ENCODE measurements around the gene C12orf56. TPM values are rescaled to one million over a fixed set of nuclear protein-coding genes. Genes with fewer than 3 reads are reported as not detected.

C12orf56 gene
- total RNA-seq, 2 experiments from 2014 or later, result not detected

DNA sequence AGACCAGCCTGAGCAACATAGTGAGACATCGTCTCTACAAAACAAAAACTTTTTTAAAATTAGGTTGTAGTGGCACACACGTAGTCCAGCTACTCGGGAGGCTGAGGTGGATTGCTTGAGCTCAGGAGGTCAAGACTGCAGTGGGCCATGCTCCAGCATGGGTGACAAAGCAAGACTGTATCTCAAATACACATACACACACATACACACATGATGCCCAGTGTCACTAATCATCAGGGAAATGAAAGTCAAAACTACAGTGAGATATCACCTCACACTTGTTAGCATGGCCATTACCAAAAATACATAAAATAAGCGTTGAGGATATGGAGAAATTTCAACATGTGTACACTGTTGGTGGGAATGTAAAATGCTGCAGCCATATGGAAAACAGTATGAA, 135.3 kb downstream of the C12orf56 start:
- no peaks in the 10 kb centered on the region for H3K9me3 Mint-ChIP-seq
- no peak for DNase-seq
- H3K27ac Mint-ChIP-seq, result no peak overlapping the region
- H3K27me3 Mint-ChIP-seq, result no peaks in the 10 kb centered on the region
- H3K4me3 Mint-ChIP-seq, result no peak overlapping the region
- no peaks in the 10 kb centered on the region for H3K4me1 Mint-ChIP-seq
- H3K36me3 Mint-ChIP-seq, result no peaks in the 10 kb centered on the region

DNA sequence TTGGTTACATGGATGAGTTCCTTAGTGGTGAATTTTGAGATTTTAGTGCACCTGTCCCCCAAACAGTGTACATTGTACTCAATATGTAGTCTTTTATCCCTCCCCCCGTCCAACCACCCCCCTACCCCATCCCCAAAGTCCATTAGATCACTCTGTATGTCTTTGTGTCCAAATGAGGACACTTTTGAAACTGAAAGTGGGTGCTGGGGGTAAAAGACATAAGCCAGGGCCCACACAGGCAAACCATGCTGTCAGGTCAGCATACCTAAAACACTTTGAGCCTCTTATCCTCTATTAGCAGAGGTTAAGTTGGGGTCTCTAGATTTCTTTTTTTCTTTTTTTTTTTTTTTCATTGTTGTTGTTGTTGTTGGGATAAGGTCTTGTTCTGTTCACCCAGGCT, 137.2 kb downstream of the C12orf56 start:
- Mint-ChIP-seq H3K27ac (no peak overlapping the region), H3K36me3 (no peaks in the 10 kb centered on the region), H3K4me3 (no peak overlapping the region), H3K27me3 (no peaks in the 10 kb centered on the region), H3K9me3 (no peaks in the 10 kb centered on the region), H3K4me1 (no peaks in the 10 kb centered on the region)
- DNase-seq, result no peak

DNA sequence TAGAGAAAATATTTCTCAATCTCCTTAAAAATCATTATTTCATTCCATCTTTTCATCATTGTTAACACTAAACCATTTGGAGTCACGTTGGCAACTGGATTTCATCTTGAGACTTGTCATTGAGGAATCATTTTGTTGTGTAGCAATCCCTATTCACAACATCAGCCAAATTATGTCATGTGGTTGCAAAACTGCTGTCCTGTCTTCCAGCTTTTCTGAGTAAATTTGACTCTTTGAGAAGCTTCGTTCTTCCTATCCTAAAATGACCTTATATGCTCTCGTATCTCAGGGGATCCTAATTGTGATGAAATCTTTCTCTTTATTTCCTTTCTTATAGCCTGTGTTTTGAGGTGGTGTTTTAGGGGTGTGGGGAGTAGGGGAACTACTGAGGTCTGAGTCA, 137.9 kb downstream of the C12orf56 start:
- H3K27ac Mint-ChIP-seq, result no peak overlapping the region
- H3K27me3 Mint-ChIP-seq, result no peaks in the 10 kb centered on the region
- no peak for DNase-seq
- no peak overlapping the region for H3K4me3 Mint-ChIP-seq
- H3K36me3 Mint-ChIP-seq, result no peaks in the 10 kb centered on the region
- H3K4me1 Mint-ChIP-seq, result no peaks in the 10 kb centered on the region
- no peaks in the 10 kb centered on the region for H3K9me3 Mint-ChIP-seq

DNA sequence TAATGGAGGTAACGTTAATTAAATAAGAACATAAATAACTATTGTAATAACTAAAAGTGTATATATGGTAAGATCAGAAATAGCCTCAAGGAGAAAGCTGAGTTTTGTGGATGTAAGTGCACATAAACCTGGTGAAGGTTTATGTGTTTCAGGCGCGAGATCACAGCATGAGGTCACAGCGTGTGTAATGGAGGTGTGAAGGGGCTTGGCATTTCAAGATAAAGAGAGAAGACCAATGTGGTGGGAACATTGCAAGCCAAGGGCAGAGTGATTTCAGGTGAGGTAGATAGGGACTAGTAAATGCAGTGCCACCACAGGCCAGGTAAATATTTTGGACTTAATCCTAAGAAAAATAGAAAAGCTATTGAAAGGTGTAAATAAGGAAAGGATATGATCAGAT, 146.7 kb downstream of the C12orf56 start:
- Mint-ChIP-seq H3K4me3 (no peak overlapping the region), H3K4me1 (no peaks in the 10 kb centered on the region), H3K27me3 (no peaks in the 10 kb centered on the region), H3K9me3 (no peaks in the 10 kb centered on the region), H3K27ac (no peak overlapping the region), H3K36me3 (no peaks in the 10 kb centered on the region)
- DNase-seq, result no peak

DNA sequence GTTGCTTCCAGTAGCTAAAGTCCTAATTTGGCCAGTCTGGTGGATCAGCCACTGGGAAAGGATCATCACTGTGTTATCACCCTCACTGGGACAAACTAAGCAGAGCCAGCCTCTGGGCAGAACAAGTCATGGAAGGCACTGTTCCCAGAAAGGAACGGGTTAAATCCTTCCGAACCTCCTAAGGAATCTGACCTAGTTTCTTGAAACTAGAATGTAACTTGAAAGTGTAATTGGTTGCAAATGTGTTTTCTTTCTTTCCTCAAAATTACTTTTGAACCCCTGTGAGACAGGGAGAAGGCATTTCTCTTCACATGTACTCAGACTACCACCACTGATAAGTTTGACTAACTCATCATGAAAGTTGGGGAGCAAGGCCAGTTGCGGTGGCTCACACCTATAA, 149.8 kb downstream of the C12orf56 start:
- Mint-ChIP-seq H3K9me3 (no peaks in the 10 kb centered on the region), H3K4me1 (no peaks in the 10 kb centered on the region), H3K36me3 (no peaks in the 10 kb centered on the region), H3K27ac (no peak overlapping the region), H3K27me3 (peaks cover 4% of the 10 kb centered on the region), H3K4me3 (no peak overlapping the region)
- no peak for DNase-seq

DNA sequence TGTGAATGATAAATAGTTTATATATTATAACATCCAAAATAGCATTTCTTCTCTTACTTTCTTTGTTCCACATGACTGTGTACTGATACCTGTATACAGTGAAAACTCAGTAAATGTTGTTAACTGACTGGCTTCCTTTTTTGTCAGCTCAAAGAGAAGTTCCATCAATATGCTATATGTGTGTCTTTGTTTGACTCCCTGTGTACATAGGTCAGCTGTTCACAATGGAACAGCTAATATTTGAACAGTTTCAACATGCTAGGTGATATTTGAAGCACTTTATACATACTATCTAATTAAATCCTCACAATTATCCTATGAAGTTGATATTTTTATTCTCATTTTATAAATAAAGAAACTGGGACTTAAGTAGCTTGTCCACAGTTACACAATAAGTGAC, 153.2 kb downstream of the C12orf56 start:
- Mint-ChIP-seq H3K9me3 (no peaks in the 10 kb centered on the region), H3K27me3 (peaks cover 10% of the 10 kb centered on the region), H3K4me1 (no peaks in the 10 kb centered on the region), H3K4me3 (no peak overlapping the region), H3K36me3 (no peaks in the 10 kb centered on the region), H3K27ac (no peak overlapping the region)
- no peak for DNase-seq

DNA sequence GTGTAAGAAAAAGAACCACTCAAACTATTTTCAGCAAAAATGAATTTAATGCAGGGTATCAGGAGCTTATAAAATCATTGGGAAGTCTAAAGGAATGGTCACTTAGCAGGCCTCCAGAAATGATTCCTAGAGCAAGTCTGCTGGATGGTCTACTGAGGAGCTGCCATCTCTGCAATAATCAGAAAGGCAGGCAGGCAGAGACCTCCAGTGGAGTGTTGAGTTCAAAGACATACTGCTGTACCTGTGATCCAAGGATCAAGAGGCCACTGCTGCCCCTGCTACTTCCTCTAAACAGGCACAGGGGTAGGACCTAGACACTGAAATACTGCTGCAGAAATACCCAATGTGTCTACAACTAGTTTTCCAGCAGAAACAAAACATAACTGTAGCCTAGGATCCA, 154.0 kb downstream of the C12orf56 start:
- Mint-ChIP-seq H3K9me3 (no peaks in the 10 kb centered on the region), H3K27ac (no peak overlapping the region), H3K4me1 (no peaks in the 10 kb centered on the region), H3K4me3 (no peak overlapping the region), H3K36me3 (no peaks in the 10 kb centered on the region), H3K27me3 (peaks cover 10% of the 10 kb centered on the region)
- DNase-seq, result no peak

DNA sequence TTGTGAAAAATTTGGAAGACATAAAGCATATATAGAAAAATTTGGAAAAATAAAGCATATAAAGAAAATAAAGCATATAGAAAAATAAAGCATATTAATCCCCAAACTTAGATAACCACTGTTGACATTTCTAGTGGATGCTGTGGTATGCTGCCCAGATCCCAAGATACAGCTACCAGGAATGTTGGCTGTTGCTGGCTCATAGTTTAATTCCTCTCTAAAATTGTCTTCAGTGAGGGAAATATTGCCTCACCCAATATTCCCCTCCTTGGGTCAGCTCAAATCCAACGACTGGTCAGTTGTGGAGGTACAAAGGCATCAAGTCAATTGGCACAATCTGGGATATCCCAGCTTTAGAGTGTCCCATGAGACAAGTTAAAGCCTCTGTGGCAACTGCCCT, 158.4 kb downstream of the C12orf56 start:
- Mint-ChIP-seq H3K9me3 (no peaks in the 10 kb centered on the region), H3K4me3 (no peak overlapping the region), H3K4me1 (no peaks in the 10 kb centered on the region), H3K36me3 (no peaks in the 10 kb centered on the region), H3K27me3 (peaks cover 23% of the 10 kb centered on the region), H3K27ac (no peak overlapping the region)
- no peak for DNase-seq

DNA sequence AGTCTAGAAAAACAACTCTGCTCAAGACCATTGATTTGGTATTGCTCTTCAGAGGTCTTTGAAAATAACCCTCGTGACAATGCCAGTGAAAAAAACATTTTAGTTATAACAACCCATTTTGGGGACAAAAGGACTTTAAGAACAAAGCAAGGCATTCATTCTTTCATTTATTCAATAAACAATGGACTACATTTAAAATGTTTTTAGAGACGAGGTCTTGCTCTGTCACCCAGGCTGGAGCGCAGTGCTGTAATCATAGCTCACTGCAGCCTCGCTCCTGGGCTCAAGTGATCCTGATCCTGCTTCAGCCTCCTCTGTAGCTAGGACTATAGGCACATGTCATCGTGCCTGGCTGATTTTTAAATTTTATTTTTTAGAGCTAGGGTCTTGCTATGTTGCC, 160.8 kb downstream of the C12orf56 start:
- no peak for DNase-seq
- Mint-ChIP-seq H3K27me3 (peaks cover 21% of the 10 kb centered on the region), H3K36me3 (no peaks in the 10 kb centered on the region), H3K4me3 (no peak overlapping the region), H3K27ac (no peak overlapping the region), H3K9me3 (no peaks in the 10 kb centered on the region), H3K4me1 (no peaks in the 10 kb centered on the region)

DNA sequence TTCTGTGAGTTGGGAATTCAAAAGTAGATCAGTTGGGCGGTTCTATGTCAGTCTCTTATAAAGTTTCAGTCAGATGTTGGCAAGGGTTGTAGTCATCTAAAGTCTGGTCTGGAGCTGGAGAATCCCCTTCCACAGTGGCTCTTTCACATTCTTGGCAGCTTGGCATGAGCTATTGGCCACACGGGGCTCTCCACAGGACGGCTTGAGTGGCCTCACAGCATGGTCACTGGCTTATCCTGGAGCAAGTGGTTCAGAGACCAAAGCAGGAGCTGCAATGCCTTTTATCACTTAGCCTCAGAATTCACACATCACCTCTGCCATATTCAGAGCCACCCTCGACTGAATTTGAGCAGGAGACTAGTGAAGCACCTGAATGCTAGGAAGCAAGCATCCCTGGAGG, 161.3 kb downstream of the C12orf56 start:
- H3K36me3 Mint-ChIP-seq, result no peaks in the 10 kb centered on the region
- no peaks in the 10 kb centered on the region for H3K9me3 Mint-ChIP-seq
- peaks cover 21% of the 10 kb centered on the region for H3K27me3 Mint-ChIP-seq
- no peak overlapping the region for H3K27ac Mint-ChIP-seq
- no peak for DNase-seq
- no peak overlapping the region for H3K4me3 Mint-ChIP-seq
- H3K4me1 Mint-ChIP-seq, result no peaks in the 10 kb centered on the region

DNA sequence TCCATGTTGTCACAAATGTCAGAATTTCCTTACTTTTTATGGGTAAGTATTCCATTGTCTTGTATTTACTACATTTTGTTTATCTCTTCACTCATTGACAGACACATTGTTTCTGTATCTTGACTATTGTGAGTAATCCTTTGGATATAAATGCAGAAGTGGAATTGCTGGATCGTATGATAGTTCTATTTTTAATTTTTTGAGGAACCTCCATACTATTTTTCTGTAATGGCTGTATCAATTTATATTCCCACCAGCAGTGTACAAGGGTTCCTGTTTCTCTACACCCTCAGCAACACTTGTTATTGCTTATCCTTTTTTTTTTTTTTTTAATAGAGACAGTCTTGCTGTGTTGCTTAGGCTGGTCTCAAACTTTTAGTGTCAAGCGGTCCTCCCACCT, 164.9 kb downstream of the C12orf56 start:
- Mint-ChIP-seq H3K27ac (no peak overlapping the region), H3K4me3 (no peak overlapping the region), H3K9me3 (no peaks in the 10 kb centered on the region), H3K27me3 (peaks cover 21% of the 10 kb centered on the region), H3K4me1 (peaks cover 6% of the 10 kb centered on the region), H3K36me3 (no peaks in the 10 kb centered on the region)
- no peak for DNase-seq

DNA sequence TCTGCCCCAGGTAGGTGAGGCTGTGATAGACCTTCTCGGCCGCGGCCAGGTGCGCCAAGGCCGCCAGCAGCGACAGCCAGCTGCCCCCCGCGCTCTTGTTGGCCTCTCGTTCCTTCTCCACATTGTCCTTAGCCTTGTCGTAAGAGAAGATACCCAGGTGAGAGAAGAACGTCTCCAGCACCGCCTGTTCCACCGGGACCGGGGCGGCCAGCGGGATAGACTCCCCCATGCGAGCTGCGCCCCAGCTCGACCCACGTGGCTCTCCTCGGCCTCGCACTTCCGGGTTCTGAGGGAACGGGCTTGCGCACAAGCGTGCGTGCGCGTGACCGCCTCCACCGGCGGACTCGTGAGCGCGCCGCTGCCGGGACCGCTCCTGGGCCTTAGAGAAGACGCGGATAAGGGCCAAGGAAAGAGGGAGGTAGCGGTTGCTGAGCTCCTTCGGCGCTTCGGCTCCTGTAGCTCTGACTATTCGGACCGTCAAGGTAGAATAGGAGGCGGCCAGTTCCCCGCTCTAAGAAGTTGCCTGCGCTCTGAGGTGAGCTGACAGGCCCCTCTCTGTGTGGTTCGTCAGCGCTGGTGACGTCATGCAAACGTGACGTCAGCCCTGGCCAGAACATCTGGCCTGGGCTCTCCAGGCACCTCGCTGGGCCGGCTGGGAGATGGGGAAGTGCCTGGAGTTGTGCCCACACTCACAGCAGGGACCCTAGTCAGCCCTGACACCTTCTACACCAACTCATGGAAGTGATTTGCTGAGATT, 168.4 kb downstream of the C12orf56 start, which contains the start of gene KICS2:
KICS2 (minus strand) TSS at position 288 of the 757 bp plus-strand sequence; CDS start at position 229, 59 bp downstream.
- Mint-ChIP-seq H3K27ac (peak within 1 kb of the TSS; percentile 94), H3K9me3 (no peaks in the 10 kb centered on the region), H3K27me3 (peaks cover 8% of the 10 kb centered on the region), H3K4me3 (peak within 1 kb of the TSS; percentile 91), H3K4me1 (peaks cover 30% of the 10 kb centered on the region), H3K36me3 (peaks cover 2% of the 10 kb centered on the region)
- peak; percentile 94 for DNase-seq

DNA sequence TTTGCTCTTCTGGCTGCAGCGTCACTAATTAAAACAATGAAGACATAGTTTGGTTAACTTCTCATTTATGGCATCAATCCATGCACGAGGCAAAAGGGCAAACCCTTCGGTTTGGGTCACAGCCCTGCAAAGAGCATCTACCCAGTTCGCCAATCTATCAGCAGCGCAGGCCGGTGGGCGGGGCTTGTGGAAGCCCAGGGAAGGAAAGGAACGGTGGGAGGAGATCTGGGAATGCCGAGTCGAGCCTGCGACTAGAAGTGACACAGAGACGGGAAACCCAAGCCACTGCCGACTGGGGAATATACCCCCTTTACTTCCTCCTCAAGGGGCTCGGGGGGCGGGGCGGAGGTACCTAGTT, 168.9 kb downstream of the C12orf56 start:
- H3K27me3 Mint-ChIP-seq, result peaks cover 6% of the 10 kb centered on the region
- peaks cover 2% of the 10 kb centered on the region for H3K36me3 Mint-ChIP-seq
- H3K9me3 Mint-ChIP-seq, result no peaks in the 10 kb centered on the region
- peaks cover 30% of the 10 kb centered on the region for H3K4me1 Mint-ChIP-seq
- H3K4me3 Mint-ChIP-seq, result peak overlapping the region; percentile 91
- peak overlapping the region; percentile 94 for H3K27ac Mint-ChIP-seq
- DNase-seq, result peak; percentile 53

DNA sequence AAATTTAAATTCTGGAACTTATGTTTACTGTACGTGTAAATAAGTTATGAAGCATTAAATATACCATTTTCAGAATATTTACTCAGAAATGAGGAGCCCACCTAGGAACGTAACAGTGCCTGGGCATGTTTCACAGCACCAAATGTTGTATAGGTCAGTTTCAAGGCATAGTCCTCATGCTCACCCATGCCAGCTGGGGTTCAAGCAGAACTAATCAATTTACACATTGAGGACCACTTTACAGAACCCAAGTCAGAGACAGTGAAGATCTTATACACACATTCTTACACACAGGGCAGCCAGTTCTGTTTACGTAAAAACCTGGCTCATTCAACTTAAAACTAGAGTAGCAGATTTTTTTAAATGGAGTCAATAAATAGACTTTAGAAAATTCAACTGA, 170.5 kb downstream of the C12orf56 start:
- peaks cover 6% of the 10 kb centered on the region for H3K36me3 Mint-ChIP-seq
- peaks cover 30% of the 10 kb centered on the region for H3K4me1 Mint-ChIP-seq
- no peaks in the 10 kb centered on the region for H3K27me3 Mint-ChIP-seq
- no peak overlapping the region for H3K27ac Mint-ChIP-seq
- no peak for DNase-seq
- peak overlapping the region; percentile 50 for H3K4me3 Mint-ChIP-seq
- no peaks in the 10 kb centered on the region for H3K9me3 Mint-ChIP-seq

DNA sequence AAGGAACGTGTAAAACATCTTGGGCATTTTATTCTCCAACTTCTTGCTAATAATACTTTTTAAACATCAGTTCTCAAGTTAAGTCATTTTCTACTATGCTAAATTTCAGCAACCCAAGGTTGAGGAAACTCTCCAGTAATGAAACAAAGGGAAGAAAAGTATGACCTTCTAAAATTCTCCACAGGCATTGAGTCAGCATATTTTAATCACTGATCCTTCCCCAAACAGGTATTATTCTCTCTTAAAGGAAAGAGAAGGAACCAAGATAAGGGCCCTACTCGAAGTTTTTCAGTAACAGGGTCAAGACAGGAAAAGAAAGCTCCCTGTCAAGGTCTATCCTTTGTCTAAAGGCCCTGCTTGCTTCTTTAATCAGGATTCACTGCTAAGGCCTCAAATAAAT, 171.4 kb downstream of the C12orf56 start:
- H3K4me3 Mint-ChIP-seq, result peak overlapping the region; percentile 19
- peaks cover 6% of the 10 kb centered on the region for H3K36me3 Mint-ChIP-seq
- no peaks in the 10 kb centered on the region for H3K27me3 Mint-ChIP-seq
- no peaks in the 10 kb centered on the region for H3K9me3 Mint-ChIP-seq
- H3K27ac Mint-ChIP-seq, result peak overlapping the region; percentile 21
- peaks cover 30% of the 10 kb centered on the region for H3K4me1 Mint-ChIP-seq
- no peak for DNase-seq

DNA sequence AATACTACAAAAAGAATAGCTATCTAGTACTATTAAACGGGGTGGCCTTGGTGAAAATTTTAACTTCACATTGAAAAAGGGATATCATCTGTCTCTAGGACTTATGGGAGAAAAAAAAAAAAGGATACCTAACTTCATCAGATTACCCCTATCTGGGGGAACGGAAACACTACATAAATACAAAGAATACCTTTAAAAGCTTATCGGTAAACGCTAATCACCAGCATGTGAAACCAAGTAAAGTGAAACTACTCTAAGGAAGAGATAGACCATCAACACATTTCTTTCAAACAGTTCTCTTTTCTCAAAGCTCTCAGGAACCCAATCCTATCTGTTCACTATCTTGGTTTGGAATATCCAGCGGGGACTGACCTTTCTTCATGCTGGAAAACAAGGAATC, 172.0 kb downstream of the C12orf56 start:
- peak overlapping the region; percentile 20 for H3K27ac Mint-ChIP-seq

More for the DNA sequence above, 172.0 kb downstream of the C12orf56 start:
- Mint-ChIP-seq H3K27me3 (no peaks in the 10 kb centered on the region), H3K9me3 (no peaks in the 10 kb centered on the region), H3K4me3 (peak overlapping the region; percentile 38), H3K36me3 (peaks cover 10% of the 10 kb centered on the region), H3K4me1 (peaks cover 30% of the 10 kb centered on the region)
- DNase-seq, result no peak
